ENCODE data around the gene PDSS1. TPM values are rescaled to one million over a fixed set of nuclear protein-coding genes. Genes with fewer than 3 reads are reported as not detected.
A peak's percentile ranks its signal among the peaks of the same experiment; 100 is the strongest.

The PDSS1 gene
- total RNA-seq, 1 donor = 1.8 TPM

GRCh38 chr10:26717476-26717875 lies 20.0 kb downstream of the PDSS1 start:
- Histone ChIP-seq H4K20me1 (ENCODE audit: insufficient read depth, low read length) (no peaks in the 10 kb centered on the region), H3K27me3 (ENCODE audit: insufficient read depth, low read length) (no peaks in the 10 kb centered on the region), H2AFZ (ENCODE audit: low read length) (no peak overlapping the region), H3K27ac (ENCODE audit: low read depth, low read length) (no peak overlapping the region), H3K9me3 (ENCODE audit: low read depth, low read length) (no peaks in the 10 kb centered on the region), H3K4me3 (ENCODE audit: insufficient read depth, low read length) (no peak overlapping the region), H3K36me3 (ENCODE audit: insufficient read depth, low read length) (peaks cover 20% of the 10 kb centered on the region), H3K4me1 (ENCODE audit: insufficient read depth, low read length) (no peaks in the 10 kb centered on the region), H3K4me2 (ENCODE audit: insufficient read depth, low read length) (no peak overlapping the region), H3K79me2 (ENCODE audit: insufficient read depth, low read length) (no peaks in the 10 kb centered on the region)
- no peak for TF ChIP-seq CTCF (IDR thresholded peaks at IDR 0.05; ENCODE audit: extremely low read depth, low read depth, low read length)
- no peak for DNase-seq (ENCODE audit: insufficient read length, low spot score, missing footprints)

DNA sequence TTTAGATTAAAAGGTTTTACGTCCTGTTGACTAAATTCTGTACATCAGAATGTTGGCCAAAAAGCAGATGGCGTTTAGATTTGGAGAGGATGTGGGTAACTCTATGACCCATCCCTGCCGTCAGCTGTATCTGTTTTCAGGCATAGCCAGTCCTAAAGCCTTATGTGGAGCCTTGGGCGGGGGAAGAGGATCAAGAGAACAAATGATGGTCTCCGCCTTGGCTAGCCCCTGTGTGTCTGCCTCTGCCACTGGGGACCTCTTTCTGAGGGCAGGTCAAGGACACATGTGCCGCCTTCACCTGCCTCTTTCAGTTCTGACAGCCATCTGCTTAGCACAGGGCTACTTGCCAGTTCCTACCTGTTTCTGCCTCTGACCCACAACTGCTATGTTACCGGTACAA lies 24.1 kb downstream of the PDSS1 start:
- H3K9me3 ChIP-seq (ENCODE audit: low read depth, low read length) = no peaks in the 10 kb centered on the region
- no peak overlapping the region for H3K4me2 ChIP-seq (ENCODE audit: insufficient read depth, low read length)
- H3K27ac ChIP-seq (ENCODE audit: low read depth, low read length) = no peak overlapping the region
- no peak for TF ChIP-seq CTCF (IDR thresholded peaks at IDR 0.05; ENCODE audit: extremely low read depth, low read depth, low read length)
- peaks cover 16% of the 10 kb centered on the region for H3K36me3 ChIP-seq (ENCODE audit: insufficient read depth, low read length)
- H3K4me1 ChIP-seq (ENCODE audit: insufficient read depth, low read length) = no peaks in the 10 kb centered on the region
- no peaks in the 10 kb centered on the region for H4K20me1 ChIP-seq (ENCODE audit: insufficient read depth, low read length)
- H3K4me3 ChIP-seq (ENCODE audit: insufficient read depth, low read length) = no peak overlapping the region
- no peaks in the 10 kb centered on the region for H3K79me2 ChIP-seq (ENCODE audit: insufficient read depth, low read length)
- DNase-seq (ENCODE audit: insufficient read length, low spot score, missing footprints) = no peak
- H3K27me3 ChIP-seq (ENCODE audit: insufficient read depth, low read length) = no peaks in the 10 kb centered on the region
- no peak overlapping the region for H2AFZ ChIP-seq (ENCODE audit: low read length)

DNA sequence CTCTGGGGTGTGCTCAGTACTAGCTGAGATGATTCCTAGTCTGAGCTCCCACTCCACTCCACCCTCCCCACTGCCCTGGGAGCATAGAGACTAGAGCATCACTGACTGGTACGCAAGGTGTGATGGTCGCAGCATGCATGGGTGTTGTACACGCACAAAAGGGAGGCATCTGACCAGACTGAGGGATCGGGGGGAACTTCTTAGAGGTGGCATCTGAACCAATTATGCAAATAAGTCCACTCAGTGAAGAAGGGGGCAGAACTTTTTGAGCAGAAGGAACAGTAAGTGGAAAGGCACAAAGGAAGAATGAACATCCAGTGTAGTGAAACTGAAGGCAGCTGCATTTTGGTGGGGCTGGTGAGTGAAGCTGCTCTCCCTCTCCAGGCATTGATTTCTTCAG lies 25.5 kb downstream of the PDSS1 start:
- no peaks in the 10 kb centered on the region for H3K27me3 ChIP-seq (ENCODE audit: insufficient read depth, low read length)
- H3K27ac ChIP-seq (ENCODE audit: low read depth, low read length) = no peak overlapping the region
- H2AFZ ChIP-seq (ENCODE audit: low read length) = no peak overlapping the region
- no peaks in the 10 kb centered on the region for H3K4me1 ChIP-seq (ENCODE audit: insufficient read depth, low read length)
- no peaks in the 10 kb centered on the region for H3K9me3 ChIP-seq (ENCODE audit: low read depth, low read length)
- no peak for TF ChIP-seq CTCF (IDR thresholded peaks at IDR 0.05; ENCODE audit: extremely low read depth, low read depth, low read length)
- no peaks in the 10 kb centered on the region for H3K79me2 ChIP-seq (ENCODE audit: insufficient read depth, low read length)
- H4K20me1 ChIP-seq (ENCODE audit: insufficient read depth, low read length) = no peaks in the 10 kb centered on the region
- no peak overlapping the region for H3K4me3 ChIP-seq (ENCODE audit: insufficient read depth, low read length)
- DNase-seq (ENCODE audit: insufficient read length, low spot score, missing footprints) = no peak
- H3K36me3 ChIP-seq (ENCODE audit: insufficient read depth, low read length) = peaks cover 19% of the 10 kb centered on the region
- no peak overlapping the region for H3K4me2 ChIP-seq (ENCODE audit: insufficient read depth, low read length)

GRCh38 chr10:26725837-26726727 lies 28.6 kb downstream of the PDSS1 start:
- no peak overlapping the region for H3K27ac ChIP-seq (ENCODE audit: low read depth, low read length)
- H2AFZ ChIP-seq (ENCODE audit: low read length) = no peak overlapping the region
- H3K36me3 ChIP-seq (ENCODE audit: insufficient read depth, low read length) = peaks cover 18% of the 10 kb centered on the region
- no peaks in the 10 kb centered on the region for H3K4me1 ChIP-seq (ENCODE audit: insufficient read depth, low read length)
- no peaks in the 10 kb centered on the region for H3K9me3 ChIP-seq (ENCODE audit: low read depth, low read length)
- no peaks in the 10 kb centered on the region for H3K27me3 ChIP-seq (ENCODE audit: insufficient read depth, low read length)
- no peak overlapping the region for H3K4me3 ChIP-seq (ENCODE audit: insufficient read depth, low read length)
- peak; percentile 86 for DNase-seq (ENCODE audit: insufficient read length, low spot score, missing footprints)
- peak; percentile 82 for TF ChIP-seq CTCF (IDR thresholded peaks at IDR 0.05; ENCODE audit: extremely low read depth, low read depth, low read length)
- H3K4me2 ChIP-seq (ENCODE audit: insufficient read depth, low read length) = no peak overlapping the region
- H3K79me2 ChIP-seq (ENCODE audit: insufficient read depth, low read length) = no peaks in the 10 kb centered on the region
- H4K20me1 ChIP-seq (ENCODE audit: insufficient read depth, low read length) = no peaks in the 10 kb centered on the region

All from osteoblast (primary cell).